HepG2 (cell line): ENCODE results near the gene RAB18. TPM values are rescaled to one million over a fixed set of nuclear protein-coding genes. Genes with fewer than 3 reads are reported as not detected.

Experiments used
- ATAC-seq: fragments of 200-7000 bp; cut with Tn5 transposase; 3 replicates; pipeline ENCODE4 v1.9.1; 2020; ENCODE audit warnings: mild to moderate bottlenecking, moderate library complexity
- BruUV-seq: library from RNA; stranded (reverse); fragments of 400-500 nt; replicated peaks from 2 replicates; lab custom pipeline; 2021; lab: Mats Ljungman, UMichigan
- CTCF ChIA-PET: fragments of 300-600 bp; formaldehyde crosslinking; extraction: SDS; loops from one replicate; lab custom pipeline; 2021; ENCODE audit warnings: low total read pairs, inconsistent platforms, low intra/inter-chr PET ratio; lab: Yijun Ruan, JAX
- POLR2A ChIA-PET: fragments of 350-600 bp; sonication (Branson Sonifier 250); formaldehyde crosslinking; loops from one replicate; lab custom pipeline; 2020; ENCODE audit warnings: antibody characterized with exemption, inconsistent platforms; lab: Yijun Ruan, JAX
- DNase-seq: peaks from one replicate; pipeline ENCODE4 v3.0.0-alpha.2; 2015; ENCODE audit warnings: low spot score
- FAIRE-seq: peaks from 3 replicates; lab custom pipeline; 2011; peaks lifted over from hg19 to GRCh38; lab: Jason Lieb, UNC
- H2AFZ ChIP-seq: one replicate; pipeline ENCODE4 v1.6.1; 2011; ENCODE audit warnings: low read length, inconsistent platforms
- H3K27ac ChIP-seq: fragments of 300-600 bp; 3 replicates; pipeline ENCODE4 v1.8.0; 2011; ENCODE audit warnings: mixed run types, mild to moderate bottlenecking, mixed read lengths, low read length, inconsistent platforms; ENCODE audit not compliant: insufficient read depth; ENCODE audit errors: extremely low read length
- H3K27me3 ChIP-seq, 2 experiments: fragments of 200-600 bp in 1 of 2; 2 replicates in 1 of 2; 3 replicates in 1 of 2; pipeline versions ENCODE4 v1.6.0 to v1.8.0; 2011; ENCODE audit warnings: low read length in 2 of 2, mild to moderate bottlenecking in 2 of 2, moderate library complexity in 2 of 2, inconsistent platforms in 1 of 2; ENCODE audit not compliant: insufficient read depth in 2 of 2, control insufficient read depth in 1 of 2
- H3K36me3 ChIP-seq, 2 experiments: fragments of 200-600 bp in 1 of 2; replicated peaks in 1 of 2; 2 replicates in 1 of 2; 3 replicates in 1 of 2; pipeline versions ENCODE4 v1.5.1 to v1.8.0; 2011; ENCODE audit warnings: low read length in 2 of 2, inconsistent platforms in 1 of 2; ENCODE audit not compliant: insufficient read depth in 2 of 2, control insufficient read depth in 1 of 2
- H3K4me1 ChIP-seq: 2 replicates; pipeline ENCODE4 v1.5.1; 2012; ENCODE audit warnings: low read length, inconsistent platforms; ENCODE audit not compliant: insufficient read depth
- H3K4me2 ChIP-seq: 2 replicates; pipeline ENCODE4 v1.6.0; 2011; ENCODE audit warnings: low read depth, low read length, inconsistent platforms
- H3K4me3 ChIP-seq, 3 experiments: fragments of 200-600 bp in 1 of 3; sonication (generic), shearing (Covaris generic) in 1 of 3; replicated peaks in 1 of 3; 2 replicates each; pipeline ENCODE4 v1.5.1; 2011 to 2016; ENCODE audit warnings: low read length in 3 of 3, inconsistent platforms in 2 of 3, low read depth in 2 of 3, mild to moderate bottlenecking in 2 of 3, control low read depth in 1 of 3, mixed read lengths in 1 of 3; ENCODE audit not compliant: insufficient read depth in 1 of 3
- H3K79me2 ChIP-seq: one replicate; pipeline ENCODE4 v1.6.1; 2011; ENCODE audit warnings: low read length, inconsistent platforms; ENCODE audit not compliant: insufficient read depth
- H3K9ac ChIP-seq: 2 replicates; pipeline ENCODE4 v1.6.0; 2011; ENCODE audit warnings: mild to moderate bottlenecking, low read depth, low read length, inconsistent platforms; ENCODE audit not compliant: insufficient read depth
- H3K9me3 ChIP-seq: 2 replicates; pipeline ENCODE4 v1.5.1; 2012; ENCODE audit warnings: mild to moderate bottlenecking, low read length
- H4K20me1 ChIP-seq: 2 replicates; pipeline ENCODE4 v1.6.0; 2011; ENCODE audit warnings: inconsistent platforms, mild to moderate bottlenecking, low read length, moderate library complexity; ENCODE audit not compliant: insufficient read depth
- CREB3 ChIP-seq: sonication (generic); formaldehyde crosslinking; IDR thresholded peaks from 2 replicates; pipeline ENCODE4 v1.5.0; 2020; ENCODE audit warnings: missing genetic modification reagents
- HNF4A ChIP-seq: sonication (generic); formaldehyde crosslinking; IDR thresholded peaks from 2 replicates; pipeline ENCODE4 v1.4.0; 2020; ENCODE audit warnings: missing genetic modification reagents
- MAFK ChIP-seq, 2 experiments: IDR thresholded peaks in 1 of 2; conservative IDR thresholded peaks in 1 of 2; 2 replicates each; pipeline ENCODE4 v1.6.1; 2011; ENCODE audit warnings: improper control_type of control experiment in 2 of 2, low read length in 2 of 2
- MBNL3 ChIP-seq: fragments of 250-450 bp; sonication (Bioruptor Pico); conservative IDR thresholded peaks from 2 replicates; pipeline ENCODE4 v1.8.0; 2022; ENCODE audit warnings: mild to moderate bottlenecking, inconsistent platforms
- SIX4 ChIP-seq: sonication (generic); formaldehyde crosslinking; IDR thresholded peaks from 2 replicates; pipeline ENCODE4 v1.4.0; 2020; ENCODE audit warnings: missing genetic modification reagents
- ZBTB38 ChIP-seq: sonication (generic); formaldehyde crosslinking; IDR thresholded peaks from 2 replicates; pipeline ENCODE4 v1.5.1; 2020; ENCODE audit warnings: mild to moderate bottlenecking, missing genetic modification reagents
- ZBTB7B ChIP-seq: sonication (generic); formaldehyde crosslinking; IDR thresholded peaks from 2 replicates; pipeline ENCODE4 v1.4.0; 2020; ENCODE audit warnings: missing genetic modification reagents
- ZNF235 ChIP-seq: sonication (generic); formaldehyde crosslinking; IDR thresholded peaks from 2 replicates; pipeline ENCODE4 v1.8.1; 2023; ENCODE audit warnings: mild to moderate bottlenecking, missing genetic modification reagents, borderline replicate concordance
- WGBS: methylation state at CpG from one replicate; pipeline ENCODE4 v1.1.6; 2017; ENCODE audit warnings: low lambda C conversion rate; 5-methylcytosine and 5-hydroxymethylcytosine counted together
- in situ Hi-C: cut with HindIII; loops from 2 replicates; pipeline ENCODE4 v1.10.0; 2017; ENCODE audit warnings: low pct_unique_long_range_greater_than_20kb; ENCODE audit not compliant: extremely low pct_ligation_motif_present
- intact Hi-C: fragments of 100-400 bp; cut with micrococcal nuclease; formaldehyde crosslinking; loops from one replicate; pipeline ENCODE4 v1.10.0; 2022; ENCODE audit not compliant: unreplicated experiment
- polyA plus RNA-seq, 8 experiments: library from polyadenylated mRNA; depleted of rRNA in 3 of 8; stranded (reverse) in 7 of 8; unstranded in 1 of 8; fragments of >200 nt; fragmentation: Illumina TruSeq in 4 of 8; extraction: Trizol in 4 of 8; gene quantifications; 2 replicates each; pipeline versions ENCODE4 v1.2.1 to v1.2.3, GENCODE V29; 2011 to 2016; ENCODE audit warnings: low read depth in 4 of 8, missing spikeins in 1 of 8, mixed read lengths in 1 of 8; ENCODE audit not compliant: insufficient read depth in 1 of 8
- total RNA-seq, 5 experiments: library from RNA; depleted of rRNA; stranded (reverse); fragments of >200 nt; fragmentation: Illumina TruSeq; extraction: Trizol; gene quantifications; 2 replicates each; pipeline ENCODE4 v1.2.3, GENCODE V29; 2016; ENCODE audit warnings: low read depth in 1 of 5
- TF ChIP-seq, protein P1 (sequence below), 2 experiments: sonication (generic) in 1 of 2; formaldehyde crosslinking in 1 of 2; IDR thresholded peaks; 2 replicates each; pipeline versions ENCODE4 v1.4.0 to v1.6.1; 2016 to 2020; ENCODE audit warnings: borderline replicate concordance in 1 of 2, low read depth in 1 of 2, mild to moderate bottlenecking in 1 of 2, missing genetic modification reagents in 1 of 2
- TF ChIP-seq, protein P2 (sequence below): sonication (generic); formaldehyde crosslinking; IDR thresholded peaks from 2 replicates; pipeline ENCODE4 v1.5.1; 2020; ENCODE audit warnings: mild to moderate bottlenecking, missing genetic modification reagents, moderate library complexity

The RAB18 gene
- total and polyA plus RNA-seq, 2 of the 13 experiments (the other 11 are each of a cell fraction or from before 2014, with no cell fraction given): 22.3 to 69.1 TPM

- H3K27ac ChIP-seq: no peak overlapping the region
- no TSS peak for BruUV-seq
- TF ChIP-seq ZNF235 (CRISPR knock-in tag) (no peak), MAFK (conservative IDR thresholded peaks at IDR 0.05 in 1 of 2, IDR thresholded peaks at IDR 0.05 in 1 of 2; ENCODE audit: low read length in 2 of 2) (peak in 1 of 2 experiments; percentile 5; a peak in 1 of 4 replicates)
- peaks cover 9% of the 10 kb centered on the region for H3K79me2 ChIP-seq
- H2AFZ ChIP-seq: no peak overlapping the region
- ATAC-seq (no peak), DNase-seq (no peak), FAIRE-seq (no peak)
- no peak overlapping the region for H3K4me3 ChIP-seq
- WGBS: 97% methylated on average over 3 of the region's 3 CpGs
- in situ Hi-C loops: no loop called here
- intact Hi-C loops: no loop called here
- H3K9me3 ChIP-seq: no peaks in the 10 kb centered on the region
- peaks cover 19% of the 10 kb centered on the region for H3K4me1 ChIP-seq
- peaks cover 2 to 7% of the 10 kb centered on the region in 2 experiments; a peak in 2 of 5 replicates for H3K36me3 ChIP-seq
- no peaks in the 10 kb centered on the region for H3K27me3 ChIP-seq
- H3K4me2 ChIP-seq: no peak overlapping the region
- ChIA-PET POLR2A (no interaction called here), CTCF (no interaction called here)
- no peak overlapping the region for H3K9ac ChIP-seq
- H4K20me1 ChIP-seq: no peaks in the 10 kb centered on the region
These were observed 25.1 kb downstream of the RAB18 start for GRCh38 chr10:27529010-27529783.

- H3K4me3 ChIP-seq: no peak overlapping the region
- no TSS peak for BruUV-seq
- POLR2A ChIA-PET: no interaction called here
- intact Hi-C loops: no loop called here
- in situ Hi-C loops: no loop called here
- no peaks in the 10 kb centered on the region for H3K9me3 ChIP-seq
- H3K36me3 ChIP-seq: peaks cover 3 to 20% of the 10 kb centered on the region in 2 experiments; a peak in 3 of 5 replicates
- H4K20me1 ChIP-seq: no peaks in the 10 kb centered on the region
- H3K4me1 ChIP-seq: peaks cover 19% of the 10 kb centered on the region
- no peak overlapping the region for H3K27ac ChIP-seq
- ATAC-seq (no peak), DNase-seq (no peak), FAIRE-seq (no peak)
- H3K9ac ChIP-seq: no peak overlapping the region
- WGBS: 89% methylated on average over 1 of the region's 1 CpG
- CTCF ChIA-PET: no interaction called here
- H3K4me2 ChIP-seq: no peak overlapping the region
- H2AFZ ChIP-seq: no peak overlapping the region
- no peaks in the 10 kb centered on the region for H3K27me3 ChIP-seq
- peaks cover 9% of the 10 kb centered on the region for H3K79me2 ChIP-seq
- TF ChIP-seq, protein P1, sequence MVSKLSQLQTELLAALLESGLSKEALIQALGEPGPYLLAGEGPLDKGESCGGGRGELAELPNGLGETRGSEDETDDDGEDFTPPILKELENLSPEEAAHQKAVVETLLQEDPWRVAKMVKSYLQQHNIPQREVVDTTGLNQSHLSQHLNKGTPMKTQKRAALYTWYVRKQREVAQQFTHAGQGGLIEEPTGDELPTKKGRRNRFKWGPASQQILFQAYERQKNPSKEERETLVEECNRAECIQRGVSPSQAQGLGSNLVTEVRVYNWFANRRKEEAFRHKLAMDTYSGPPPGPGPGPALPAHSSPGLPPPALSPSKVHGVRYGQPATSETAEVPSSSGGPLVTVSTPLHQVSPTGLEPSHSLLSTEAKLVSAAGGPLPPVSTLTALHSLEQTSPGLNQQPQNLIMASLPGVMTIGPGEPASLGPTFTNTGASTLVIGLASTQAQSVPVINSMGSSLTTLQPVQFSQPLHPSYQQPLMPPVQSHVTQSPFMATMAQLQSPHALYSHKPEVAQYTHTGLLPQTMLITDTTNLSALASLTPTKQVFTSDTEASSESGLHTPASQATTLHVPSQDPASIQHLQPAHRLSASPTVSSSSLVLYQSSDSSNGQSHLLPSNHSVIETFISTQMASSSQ (IDR thresholded peaks at IDR 0.05; ENCODE audit: low read depth): no peak
- TF ChIP-seq, protein P1 (CRISPR knock-in tag; IDR thresholded peaks at IDR 0.05; ENCODE audit: borderline replicate concordance): no peak
- no peak for TF ChIP-seq CREB3 (CRISPR knock-in tag)
- no peak for TF ChIP-seq ZBTB38 (CRISPR knock-in tag)
- TF ChIP-seq, protein P2, sequence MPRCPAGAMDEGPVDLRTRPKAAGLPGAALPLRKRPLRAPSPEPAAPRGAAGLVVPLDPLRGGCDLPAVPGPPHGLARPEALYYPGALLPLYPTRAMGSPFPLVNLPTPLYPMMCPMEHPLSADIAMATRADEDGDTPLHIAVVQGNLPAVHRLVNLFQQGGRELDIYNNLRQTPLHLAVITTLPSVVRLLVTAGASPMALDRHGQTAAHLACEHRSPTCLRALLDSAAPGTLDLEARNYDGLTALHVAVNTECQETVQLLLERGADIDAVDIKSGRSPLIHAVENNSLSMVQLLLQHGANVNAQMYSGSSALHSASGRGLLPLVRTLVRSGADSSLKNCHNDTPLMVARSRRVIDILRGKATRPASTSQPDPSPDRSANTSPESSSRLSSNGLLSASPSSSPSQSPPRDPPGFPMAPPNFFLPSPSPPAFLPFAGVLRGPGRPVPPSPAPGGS: no peak
- TF ChIP-seq SIX4: no peak
- TF ChIP-seq ZBTB7B (CRISPR knock-in tag): no peak
- TF ChIP-seq HNF4A: no peak
- no peak for TF ChIP-seq MBNL3 (CRISPR knock-in tag)
These were observed 26.4 kb downstream of the RAB18 start for GRCh38 chr10:27530477-27530876.
